HG02571 (cell line): ENCODE measurements around the gene CMKLR1.

ENCODE experiments used
- ATAC-seq: cut with Tn5 transposase; IDR thresholded peaks from one replicate; pipeline ENCODE4 v1.9.1; 2021; ENCODE audit warnings: mild to moderate bottlenecking, moderate library complexity; ENCODE audit not compliant: unreplicated experiment

CMKLR1 gene

DNA sequence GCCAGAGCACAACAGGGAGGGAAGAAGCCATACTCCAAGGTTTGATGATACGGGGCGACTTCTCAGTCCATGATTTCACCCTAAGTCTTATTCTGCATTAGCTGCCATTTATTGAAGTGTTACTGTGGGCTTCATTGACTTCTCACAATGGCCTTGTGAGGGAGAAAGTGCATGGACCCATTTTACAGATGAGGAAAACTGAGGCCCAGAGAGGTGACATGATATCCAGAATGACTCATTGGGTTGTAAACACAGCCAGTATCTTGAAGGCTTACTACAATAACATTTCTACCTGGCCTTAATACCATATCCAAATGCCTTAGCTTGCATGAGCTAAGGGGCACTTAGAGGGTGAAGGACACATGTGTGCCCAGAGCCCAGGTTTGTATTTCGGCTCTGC lies 100.6 kb downstream of the CMKLR1 start:
- no peak for ATAC-seq
